Measurements from ENCODE around the gene PTPRM.
"Not testable (repeated sequence)": the region's sequence is repeated elsewhere in the genome, so short reads cannot be mapped to it uniquely, and the experiment has no call there.

Gene PTPRM

DNA sequence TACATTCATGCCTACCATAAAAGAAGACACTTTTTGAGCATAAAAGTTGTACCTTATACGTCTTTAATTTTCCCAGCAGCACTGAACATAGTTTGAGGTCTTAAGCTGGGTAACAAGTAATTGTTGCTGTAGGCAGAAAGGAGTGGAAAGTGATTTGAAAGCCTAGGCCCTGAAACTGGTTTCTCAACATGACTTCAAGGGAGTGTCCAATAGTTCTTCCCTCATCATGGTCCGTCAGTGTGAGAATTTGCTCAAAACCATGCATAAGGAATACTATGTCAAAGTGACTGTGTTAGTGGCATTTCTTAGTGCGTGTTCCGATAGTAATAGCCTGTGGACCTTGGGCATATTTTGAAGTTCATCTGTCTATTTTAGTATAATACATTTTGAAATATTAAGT, 463.1 kb downstream of the PTPRM start:
- no peak for DNase-seq

DNA sequence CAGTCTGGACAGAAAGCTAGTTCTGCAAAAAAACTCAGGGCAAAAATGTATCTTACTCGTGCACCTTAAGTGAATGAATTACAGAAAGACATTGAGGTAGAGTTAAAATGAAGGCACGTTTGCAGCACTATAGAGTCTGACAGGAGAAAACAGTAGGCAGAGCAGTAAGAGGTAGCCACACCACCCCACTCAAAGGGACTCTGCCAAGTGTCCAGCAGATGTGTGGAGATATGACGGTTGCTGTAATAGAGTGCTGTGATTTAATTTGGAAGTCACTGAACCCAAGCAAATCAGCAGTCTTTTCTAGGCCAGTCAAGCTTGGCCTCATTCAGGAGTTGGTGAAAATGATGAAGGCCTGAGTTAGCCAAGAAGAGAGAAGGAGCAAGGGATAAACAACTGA, 464.4 kb downstream of the PTPRM start:
- no peak for DNase-seq

DNA sequence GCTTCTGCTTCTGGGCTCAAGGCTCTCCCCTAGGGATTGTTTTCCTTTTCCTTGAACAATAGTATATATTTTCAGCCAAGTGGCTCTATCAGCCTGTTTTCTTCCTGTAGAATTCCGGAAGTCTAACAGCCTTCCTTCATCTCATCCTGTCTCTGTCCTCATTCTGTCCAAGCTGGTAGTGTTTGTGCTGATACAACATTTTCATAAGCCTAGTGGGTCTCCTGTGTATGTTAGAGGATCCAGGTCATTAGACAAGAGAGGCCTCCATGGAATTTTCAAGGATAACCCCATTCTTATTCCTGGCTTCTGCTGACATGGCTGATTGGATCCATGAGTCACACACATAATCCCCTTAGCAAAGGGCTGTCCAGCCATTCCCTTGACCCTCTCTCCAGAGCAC, 467.6 kb downstream of the PTPRM start:
- DNase-seq, result no peak

DNA sequence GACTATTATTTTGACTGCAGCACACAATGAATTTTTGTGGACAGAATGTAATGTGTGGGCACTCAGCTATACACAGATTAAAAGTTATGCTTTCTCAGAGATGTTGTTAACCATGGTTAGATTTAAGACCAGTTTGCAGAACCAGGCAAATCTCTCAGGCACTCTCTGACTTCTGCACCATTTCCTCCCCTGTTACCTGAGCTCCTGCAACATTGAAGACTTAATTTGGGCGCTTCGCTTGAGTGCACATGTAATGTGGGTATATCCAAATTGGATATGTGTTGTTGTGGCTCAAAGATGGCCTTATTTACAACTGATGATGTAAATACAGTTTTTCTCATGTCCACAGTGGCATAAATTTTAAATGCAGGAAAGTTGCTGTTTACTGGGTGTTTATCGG, 469.4 kb downstream of the PTPRM start:
- no peak for DNase-seq

DNA sequence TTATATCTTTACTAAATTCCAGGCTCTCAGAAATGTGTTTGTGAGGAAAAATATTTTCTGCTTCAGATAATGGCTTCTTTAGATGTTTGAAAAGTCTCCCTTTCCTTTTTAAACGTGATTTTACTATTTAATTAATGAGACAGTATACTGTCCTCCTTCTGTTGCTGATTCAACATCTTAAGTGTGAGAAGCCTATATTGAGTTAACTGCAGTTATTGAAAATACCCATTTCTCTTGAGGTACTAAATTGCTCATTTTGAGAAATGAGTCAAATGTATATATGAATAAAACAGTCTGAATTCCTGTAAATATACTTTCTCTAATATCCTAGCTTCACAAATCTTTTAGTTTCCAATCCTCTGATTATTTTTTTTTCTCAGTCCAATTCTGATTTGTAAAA, 470.2 kb downstream of the PTPRM start:
- no peak for DNase-seq

DNA sequence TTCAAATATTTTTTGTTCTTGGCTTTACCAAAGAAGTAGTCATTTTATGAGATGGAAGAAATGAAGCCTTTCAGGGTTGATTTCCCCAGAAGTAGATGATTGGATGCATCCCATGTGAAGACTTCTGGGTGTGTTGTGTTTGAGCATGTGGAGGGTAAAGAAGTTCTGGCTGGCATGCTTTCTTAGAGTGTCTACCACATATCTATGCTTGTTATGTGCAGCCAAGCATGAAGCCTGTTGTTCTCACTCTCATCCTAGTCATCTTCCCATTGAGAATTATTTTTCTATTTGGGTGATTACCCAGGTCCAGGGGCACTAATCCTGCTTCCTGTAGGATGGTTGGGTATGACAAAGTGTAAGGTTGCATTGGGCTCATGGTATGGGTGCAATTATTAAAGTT, 472.9 kb downstream of the PTPRM start:
- no peak for DNase-seq

DNA sequence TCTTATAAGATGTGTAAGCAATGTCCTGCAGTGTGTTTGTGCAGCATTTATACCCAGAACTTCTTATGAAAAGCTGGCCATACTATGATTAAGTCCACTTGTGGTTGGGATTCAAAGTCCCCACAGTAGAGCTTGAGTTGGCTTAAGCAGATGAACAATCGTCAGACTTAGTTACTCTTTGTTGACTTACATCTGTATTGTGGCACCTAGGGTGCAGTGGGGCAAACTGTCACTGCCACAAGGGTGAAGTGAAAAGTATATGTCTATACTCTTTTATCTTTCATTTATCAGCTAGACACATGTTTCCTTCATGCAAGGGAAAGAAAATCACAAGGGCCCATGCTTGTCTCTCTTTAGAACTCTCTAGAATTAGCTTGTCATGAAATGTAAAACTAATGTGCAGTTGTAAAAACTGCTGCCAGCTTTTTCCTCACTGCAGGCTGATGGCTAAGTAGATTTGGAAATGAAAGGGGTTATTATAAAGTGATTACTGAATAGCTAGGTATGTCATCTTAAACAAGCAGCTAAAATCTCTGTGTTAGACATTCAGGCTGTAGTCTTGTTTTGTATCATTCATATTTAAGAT, 474.5 kb downstream of the PTPRM start:
- DNase-seq, result no peak

DNA sequence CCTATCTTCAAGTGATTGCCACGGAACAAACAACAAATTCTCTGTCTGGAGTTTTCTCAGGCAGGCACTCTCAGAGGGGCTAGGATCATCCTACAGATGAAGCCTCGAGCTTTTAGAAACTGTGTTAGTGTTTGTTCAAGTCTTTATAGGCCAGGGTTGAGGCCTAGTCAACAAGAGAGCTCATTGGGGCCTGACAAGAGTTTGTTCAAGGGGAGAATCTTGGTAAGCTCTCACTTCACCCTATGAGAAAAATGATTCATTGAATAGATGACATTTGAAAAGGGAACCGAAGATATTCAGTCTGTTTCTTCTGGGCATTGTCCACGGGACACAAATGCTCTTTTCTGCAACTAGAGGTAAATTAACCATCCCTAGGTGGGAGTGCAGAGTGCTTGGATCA, 476.9 kb downstream of the PTPRM start:
- no peak for DNase-seq

DNA sequence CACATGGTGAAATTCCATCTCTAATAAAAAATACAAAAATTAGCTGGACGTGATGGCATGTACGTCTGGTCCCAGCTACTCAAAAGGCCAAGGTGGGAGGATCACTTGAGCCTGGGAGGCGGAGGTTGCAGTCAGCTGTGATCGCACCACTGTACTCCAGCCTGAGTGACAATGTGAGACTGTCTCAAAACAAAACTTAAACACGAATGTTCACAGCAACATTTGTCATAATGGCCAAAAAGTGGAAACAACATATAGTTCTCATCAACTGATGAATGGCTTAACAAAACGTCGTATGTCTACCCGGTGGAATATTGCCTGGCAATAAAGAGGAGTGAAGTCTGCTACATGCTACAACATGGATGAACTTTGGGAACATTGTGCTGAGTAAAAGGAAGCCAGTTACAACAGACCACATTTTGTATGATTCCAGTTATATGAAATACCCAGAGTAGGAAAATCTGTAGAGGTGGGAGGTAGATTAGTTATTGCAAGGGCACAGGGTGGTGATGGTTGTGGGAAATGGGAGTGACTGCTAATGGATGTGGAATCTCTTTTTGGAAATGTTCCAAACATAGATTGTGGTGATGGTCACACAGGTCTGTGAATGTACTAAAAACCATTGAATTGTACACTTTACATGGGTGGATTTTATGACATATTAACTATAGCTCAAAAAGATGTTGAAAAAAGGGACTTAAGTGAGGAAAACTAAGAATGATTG, 478.2 kb downstream of the PTPRM start:
- no peak for DNase-seq

DNA sequence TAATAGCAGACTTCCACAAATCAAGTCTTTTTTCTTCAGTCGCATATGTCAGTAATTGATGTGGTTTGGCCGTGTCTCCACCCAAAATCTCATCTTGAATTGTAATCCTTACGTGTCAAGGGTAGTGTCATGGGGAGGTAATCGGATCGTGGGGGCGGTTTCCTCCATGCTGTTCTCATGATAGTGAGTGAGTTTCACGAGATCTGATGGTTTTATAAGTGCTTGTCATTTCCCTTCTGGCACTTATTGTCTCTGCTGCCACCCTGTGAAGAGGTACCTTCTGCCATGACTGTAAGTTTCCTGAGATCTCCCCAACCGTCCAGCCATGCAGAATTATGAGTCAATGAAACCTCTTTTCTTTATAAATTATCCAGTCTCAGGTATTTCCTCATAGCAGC, 478.8 kb downstream of the PTPRM start:
- no peak for DNase-seq

DNA sequence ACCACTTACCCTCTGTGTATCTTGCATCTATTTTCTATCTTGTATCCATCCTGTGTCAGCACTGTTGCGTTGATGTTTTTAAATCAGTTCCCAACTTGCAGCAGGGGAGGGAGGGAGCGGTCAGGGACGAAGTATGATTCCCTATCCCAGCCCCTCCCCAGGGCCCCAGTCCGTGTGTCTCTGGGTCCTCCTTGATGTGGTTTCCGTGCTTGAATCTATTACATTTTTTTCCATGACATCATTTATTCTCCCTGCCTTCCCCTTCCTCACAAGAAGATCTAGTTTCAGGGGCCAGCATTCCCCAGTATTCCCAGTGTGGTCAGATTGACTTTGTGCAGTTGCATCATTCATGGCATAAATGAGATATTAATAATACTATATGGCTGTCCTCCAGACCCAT, 479.3 kb downstream of the PTPRM start:
- DNase-seq, result no peak

DNA sequence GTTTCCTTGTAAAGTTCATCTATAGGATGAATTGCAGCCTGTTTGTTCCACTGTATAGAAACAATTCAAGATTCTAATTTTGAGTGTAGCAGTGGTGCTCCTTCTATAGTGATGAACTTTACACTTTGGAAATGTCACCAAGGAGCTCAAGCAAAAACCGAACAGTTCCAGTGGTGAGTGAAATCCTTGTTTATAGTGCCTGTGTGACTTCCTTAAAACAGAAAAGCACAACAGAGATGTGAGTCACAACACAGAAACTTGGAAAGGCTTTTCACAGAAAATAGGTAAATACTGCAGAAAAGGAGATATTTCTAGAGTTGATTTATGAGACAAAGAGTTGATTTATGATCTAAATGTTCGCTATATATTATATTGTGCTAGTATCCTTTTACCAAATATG, 482.0 kb downstream of the PTPRM start:
- DNase-seq, result no peak

DNA sequence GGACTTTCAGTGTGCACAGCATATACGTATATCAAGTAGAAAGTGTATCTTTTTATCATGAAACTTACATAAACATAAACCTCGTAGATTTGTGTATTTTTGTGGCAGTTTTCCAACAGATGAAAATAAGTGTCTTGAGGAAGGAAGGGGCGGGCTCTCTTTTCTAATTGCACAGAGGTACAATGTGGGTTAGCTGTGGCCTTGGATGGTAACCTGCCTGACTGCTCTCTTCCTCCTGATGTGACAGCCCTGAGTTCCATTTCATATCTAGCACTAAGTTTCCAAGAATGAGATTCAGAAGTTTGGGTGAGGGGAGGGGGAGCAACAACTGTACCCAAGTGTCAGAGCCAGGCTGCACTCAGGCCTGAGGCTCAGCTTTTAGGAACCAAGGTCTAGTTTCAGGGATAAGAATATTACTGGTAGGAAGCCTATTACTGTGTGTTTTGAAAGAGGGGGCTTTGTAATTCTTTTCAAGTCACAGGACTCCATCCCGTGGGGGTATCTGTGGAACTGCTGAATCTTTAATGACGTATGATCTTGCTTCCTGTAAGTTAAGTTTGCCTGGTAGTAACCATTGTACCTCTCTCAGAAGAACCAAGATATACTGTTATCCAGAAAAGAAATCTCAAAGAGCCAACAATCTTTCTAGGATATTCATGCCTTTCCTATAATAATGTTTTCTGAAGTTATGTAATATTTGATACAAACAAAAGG, 483.7 kb downstream of the PTPRM start:
- no peak for DNase-seq

DNA sequence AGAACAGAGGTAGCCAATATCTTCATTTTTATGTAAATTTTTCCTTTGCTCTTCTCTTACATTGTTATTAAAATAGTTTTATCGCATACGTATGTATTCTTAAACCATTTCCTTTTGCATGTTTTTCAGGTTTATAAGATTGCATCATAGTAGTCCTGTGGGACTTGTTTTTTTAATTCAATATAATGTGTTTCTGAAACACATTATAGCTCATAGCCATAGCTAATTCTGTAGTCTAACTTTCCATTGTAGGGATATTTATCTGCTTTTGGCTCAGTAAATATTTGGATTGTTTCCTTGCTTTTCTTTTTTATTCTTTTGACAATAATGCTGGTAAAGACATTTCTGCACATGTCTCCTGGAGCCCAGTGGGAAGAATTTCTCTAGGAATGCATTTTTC, 484.3 kb downstream of the PTPRM start:
- no peak for DNase-seq

DNA sequence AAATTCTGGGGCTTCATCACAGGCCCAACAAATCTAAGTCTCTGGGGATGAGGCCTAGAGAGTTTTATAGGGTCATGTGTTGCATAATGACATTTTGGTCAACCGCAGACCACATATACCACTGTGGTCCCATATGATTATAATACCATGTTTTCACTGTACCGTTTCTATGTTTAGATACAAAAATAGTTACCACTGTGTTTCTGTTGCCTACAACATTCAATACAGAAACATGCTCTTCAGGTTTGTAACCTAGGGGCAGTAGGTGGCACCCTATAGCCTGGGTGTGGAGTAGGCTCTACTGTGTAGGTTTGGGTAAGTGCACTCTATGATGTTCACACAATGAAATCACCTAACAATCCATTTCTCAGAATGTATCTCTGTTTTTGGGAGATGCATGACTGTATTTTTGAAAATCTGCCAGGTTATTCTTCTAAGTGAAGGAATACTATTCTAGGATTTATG, 485.2 kb downstream of the PTPRM start:
- no peak for DNase-seq

DNA sequence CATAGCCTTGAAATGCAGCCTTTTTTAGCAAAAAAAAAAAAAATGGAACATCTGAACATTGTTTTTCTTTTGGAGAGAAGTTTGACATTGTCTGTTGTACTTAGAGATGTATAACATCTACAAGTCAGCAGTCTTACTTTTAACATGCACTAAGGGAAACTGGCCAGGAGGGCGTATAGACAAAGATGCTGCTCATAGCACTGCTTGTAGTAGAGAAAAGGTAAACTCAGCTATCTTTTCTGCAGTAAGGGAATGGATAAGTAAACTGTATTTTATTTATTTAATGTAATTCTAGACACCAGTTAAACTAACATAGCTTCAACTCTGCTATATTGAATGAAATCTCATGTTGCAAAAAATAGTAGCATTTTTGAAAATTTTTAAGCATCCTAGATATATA, 489.6 kb downstream of the PTPRM start:
- no peak for DNase-seq

DNA sequence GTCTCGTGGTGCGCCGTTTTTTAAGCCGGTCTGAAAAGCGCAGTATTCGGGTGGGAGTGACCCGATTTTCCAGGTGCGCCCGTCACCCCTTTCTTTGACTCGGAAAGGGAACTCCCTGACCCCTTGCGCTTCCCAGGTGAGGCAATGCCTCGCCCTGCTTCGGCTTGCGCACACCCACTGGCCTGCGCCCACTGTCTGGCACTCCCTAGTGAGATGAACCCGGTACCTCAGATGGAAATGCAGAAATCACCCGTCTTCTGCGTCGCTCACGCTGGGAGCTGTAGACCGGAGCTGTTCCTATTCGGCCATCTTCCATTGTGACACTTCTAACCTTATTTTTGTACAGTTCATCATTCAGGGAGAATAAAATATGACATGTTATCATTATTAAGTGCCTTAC, 496.0 kb downstream of the PTPRM start:
- not testable (repeated sequence) for DNase-seq

DNA sequence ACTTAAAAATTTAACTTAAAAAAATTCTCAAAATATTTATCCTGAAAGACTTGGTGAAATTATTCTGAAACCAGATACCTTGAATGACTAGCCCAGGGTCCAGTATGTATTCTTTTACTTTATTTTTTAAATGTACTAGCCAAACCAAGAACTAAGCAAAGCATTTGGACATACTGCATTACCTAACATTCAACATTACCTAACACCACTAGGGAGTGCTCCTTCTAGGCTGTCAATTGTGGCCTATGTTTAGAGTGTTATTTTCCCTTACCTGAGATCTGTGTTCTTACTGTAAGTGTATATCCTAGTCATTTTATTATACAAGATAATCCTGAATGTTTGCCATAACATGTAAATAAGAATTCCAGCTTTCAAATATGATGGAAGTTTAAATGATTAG, 496.6 kb downstream of the PTPRM start:
- DNase-seq, result no peak

DNA sequence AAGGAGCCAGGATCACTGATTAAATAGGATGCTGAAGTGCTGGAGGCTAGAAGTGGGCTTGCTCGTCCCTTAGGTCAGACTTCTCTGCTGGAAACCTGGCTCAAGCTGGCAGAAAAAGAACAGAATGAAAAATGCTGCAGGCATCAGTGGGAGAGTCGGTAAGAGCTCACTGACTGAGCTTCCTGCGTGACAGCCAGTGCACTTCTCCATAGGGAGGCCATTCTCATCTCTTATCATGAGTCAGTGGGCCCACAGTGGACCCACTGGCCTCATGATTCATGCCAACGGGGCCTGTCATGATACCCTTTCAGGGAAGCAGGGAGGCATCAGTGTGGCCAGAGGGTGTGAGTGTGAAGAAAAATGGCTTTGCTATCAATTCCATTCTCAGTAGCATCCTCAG, 498.2 kb downstream of the PTPRM start:
- DNase-seq, result no peak

DNA sequence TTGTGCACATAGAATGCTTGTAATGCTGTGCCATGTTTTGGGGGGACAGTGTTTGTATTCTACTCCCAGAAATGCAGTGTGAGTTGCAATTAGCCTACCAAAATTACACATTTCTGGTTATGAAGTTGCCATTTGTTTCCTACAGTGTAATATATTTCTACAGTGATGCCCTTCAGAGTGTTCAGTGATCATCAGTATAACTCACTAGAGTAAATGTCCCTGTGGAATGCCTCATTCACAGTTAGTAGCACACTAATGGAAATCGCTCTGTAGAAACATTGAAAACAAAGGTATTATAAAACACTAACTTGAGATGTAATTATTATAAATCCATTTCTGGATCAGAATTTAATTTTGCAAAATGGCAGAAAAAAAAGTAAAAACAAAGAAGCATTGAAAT, 498.7 kb downstream of the PTPRM start:
- no peak for DNase-seq

DNA sequence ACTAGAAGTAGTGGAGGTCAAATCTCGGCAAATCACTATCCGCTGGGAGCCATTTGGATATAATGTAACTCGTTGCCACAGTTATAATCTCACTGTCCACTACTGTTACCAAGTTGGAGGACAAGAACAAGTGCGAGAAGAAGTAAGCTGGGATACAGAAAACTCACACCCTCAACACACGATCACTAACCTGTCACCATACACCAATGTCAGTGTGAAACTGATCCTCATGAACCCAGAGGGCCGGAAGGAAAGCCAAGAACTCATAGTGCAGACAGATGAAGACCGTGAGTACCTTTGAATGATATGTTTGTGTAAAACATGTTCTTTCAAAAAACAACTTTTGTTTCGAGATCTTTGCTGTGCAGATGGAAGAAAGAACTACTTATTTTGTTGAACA, 502.6 kb downstream of the PTPRM start:
- DNase-seq, result no peak

DNA sequence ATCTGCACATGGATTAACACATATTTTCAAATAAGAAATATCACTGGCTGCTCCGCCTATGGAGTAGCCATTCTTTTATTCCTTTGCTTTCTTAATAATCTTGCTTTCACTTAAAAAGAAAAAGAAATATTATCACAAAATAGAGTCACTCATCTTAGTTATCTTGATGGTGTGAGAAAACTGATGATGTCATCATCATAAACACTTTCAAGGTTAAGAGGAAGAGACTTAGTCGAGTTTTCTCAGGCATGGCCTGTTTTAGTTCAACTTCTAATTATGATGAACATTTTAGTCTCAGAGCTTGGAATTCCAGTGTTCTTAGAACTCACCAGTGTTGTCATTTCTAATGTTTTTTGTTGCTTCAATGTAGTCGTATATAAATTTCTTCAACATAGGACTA, 506.1 kb downstream of the PTPRM start:
- no peak for DNase-seq

DNA sequence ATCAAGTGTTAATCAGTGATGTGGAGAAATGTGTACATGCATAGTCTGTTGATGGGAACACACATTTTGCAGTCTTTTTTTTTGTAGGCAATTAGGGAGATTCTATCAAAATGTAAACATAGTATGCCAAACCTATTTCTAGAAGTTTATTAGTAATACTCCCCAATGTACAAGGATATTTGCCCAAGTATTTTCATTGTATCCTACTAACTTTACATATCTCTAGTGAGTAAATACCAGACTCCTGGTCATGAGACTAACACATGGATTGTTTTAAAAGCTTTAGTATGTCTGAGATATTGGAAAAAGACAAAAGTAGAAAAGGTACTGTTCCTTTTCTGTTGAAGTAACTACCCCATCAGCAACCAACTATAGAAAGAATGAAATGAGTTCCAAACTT, 513.0 kb downstream of the PTPRM start:
- DNase-seq, result no peak

DNA sequence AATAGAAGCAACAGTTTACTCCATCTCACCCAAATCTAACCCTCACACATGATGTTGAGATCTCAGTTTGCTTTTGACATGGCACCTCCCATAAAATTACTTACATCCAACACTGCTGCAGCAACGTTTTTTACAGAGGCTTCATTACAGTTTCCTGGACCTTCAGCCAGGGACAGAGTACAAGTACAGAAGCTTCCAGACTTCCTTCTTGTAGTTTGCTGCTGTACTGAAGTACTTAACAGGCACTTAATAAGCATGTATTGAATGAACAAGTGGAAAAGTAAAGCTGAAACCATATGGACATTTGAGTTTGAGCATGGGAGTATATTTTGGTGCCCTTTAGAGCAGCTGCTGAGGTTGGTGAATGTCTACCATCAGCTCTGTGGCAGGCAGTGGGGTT, 514.2 kb downstream of the PTPRM start:
- no peak for DNase-seq

Measured in DMS153 (cell line).